Testis (tissue), 2 donors: ENCODE results near the gene LAMTOR3.

Experiments
- CTCF ChIP-seq, 3 experiments: fragments of 450-650 bp in 2 of 3; fragments of 200-600 bp in 1 of 3; sonication (generic) in 1 of 3; IDR thresholded peaks; one replicate each; pipeline ENCODE4 v1.5.1; 2016 to 2019; ENCODE audit warnings: antibody characterized with exemption in 3 of 3, mild to moderate bottlenecking in 2 of 3, moderate library complexity in 1 of 3
- POLR2A ChIP-seq: fragments of 450-650 bp; IDR thresholded peaks from one replicate; pipeline ENCODE4 v1.6.1; 2017; ENCODE audit warnings: antibody characterized with exemption, mild to moderate bottlenecking, moderate library complexity

DNA sequence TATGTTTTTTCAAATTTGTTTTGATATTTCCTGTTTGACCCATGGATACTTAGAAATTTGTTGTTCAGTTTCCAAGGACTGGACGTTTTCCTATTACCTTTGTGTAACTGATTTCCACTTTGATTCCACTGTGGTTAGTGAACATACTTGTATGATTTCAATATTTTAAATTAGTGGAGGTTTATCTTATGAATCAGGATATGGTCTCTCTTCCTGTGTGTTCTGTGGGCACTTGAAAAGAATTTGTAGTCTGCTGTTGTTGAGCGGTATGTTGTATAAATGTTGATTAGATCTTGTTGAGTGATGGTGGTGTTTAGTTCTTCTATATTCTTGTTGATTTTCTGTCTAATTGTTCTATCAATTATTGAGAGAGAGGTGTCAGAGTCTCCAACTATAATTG lies 21.2 kb upstream of the LAMTOR3 start:
- TF ChIP-seq POLR2A: no peak
- no peak for TF ChIP-seq CTCF (IDR thresholded peaks at IDR 0.05)
